Gastrocnemius medialis (tissue), 4 donors: ENCODE results near the gene CYB5B. TPM values are rescaled to one million over a fixed set of nuclear protein-coding genes. Genes with fewer than 3 reads are reported as not detected.
A peak's percentile ranks its signal among the peaks of the same experiment; 100 is the strongest.
"Not testable (repeated sequence)": the region's sequence is repeated elsewhere in the genome, so short reads cannot be mapped to it uniquely, and the experiment has no call there.

Experiments
- ATAC-seq, 2 donors: fragments of 150-250 bp; one replicate each; pipeline ENCODE4 v1.9.1; 2016
- DNase-seq, 2 donors: peaks; one replicate each; pipeline ENCODE4 v3.0.0-alpha.2; 2019
- H3K27ac ChIP-seq, 4 donors: fragments of 200-600 bp; sonication (generic); 1 replicate in 1 of 4; 2 replicates in 3 of 4; pipeline ENCODE4 v1.5.1; 2016 to 2018; ENCODE audit warnings: mild to moderate bottlenecking in 2 of 4, moderate library complexity in 1 of 4
- H3K27me3 ChIP-seq, 3 donors: fragments of 200-600 bp; sonication (generic) in 2 of 3; 1 replicate in 1 of 3; 2 replicates in 2 of 3; pipeline versions ENCODE4 v1.5.1 to v1.6.0; 2016 to 2019; ENCODE audit warnings: mild to moderate bottlenecking in 1 of 3, moderate library complexity in 1 of 3
- H3K36me3 ChIP-seq, 2 donors: fragments of 200-600 bp; sonication (generic) in 1 of 2; one replicate each; pipeline ENCODE4 v1.5.1; 2017 to 2018
- H3K4me1 ChIP-seq, 2 donors: fragments of 200-600 bp; sonication (generic) in 1 of 2; one replicate each; pipeline ENCODE4 v1.5.1; 2016 to 2017; ENCODE audit warnings: mild to moderate bottlenecking in 2 of 2
- H3K4me3 ChIP-seq, 4 donors: fragments of 200-600 bp; sonication (generic) in 3 of 4; 1 replicate in 1 of 4; 2 replicates in 3 of 4; pipeline ENCODE4 v1.5.1; 2016 to 2019; ENCODE audit warnings: mild to moderate bottlenecking in 2 of 4
- H3K9me3 ChIP-seq, 3 donors: fragments of 200-600 bp; sonication (generic) in 2 of 3; 1 replicate in 1 of 3; 2 replicates in 2 of 3; pipeline ENCODE4 v1.5.1; 2016 to 2019
- POLR2A ChIP-seq, 2 donors: fragments of 450-650 bp; IDR thresholded peaks; one replicate each; pipeline ENCODE4 v1.6.1; 2017; ENCODE audit warnings: antibody characterized with exemption in 2 of 2, mild to moderate bottlenecking in 2 of 2, moderate library complexity in 2 of 2
- in situ Hi-C, 4 donors: fragments of 200-750 bp; cut with MboI; loops; one replicate each; pipeline versions ENCODE4 v1.15.0 to v1.8.0; 2017; ENCODE audit warnings: low sequenced_read_pairs in 4 of 4
- intact Hi-C: fragments of 100-400 bp; cut with DNase I; formaldehyde crosslinking; loops from one replicate; pipeline ENCODE4 v1.15.1; 2023; ENCODE audit warnings: low total_unique reads
- total RNA-seq, 4 donors: library from RNA; depleted of rRNA; stranded (reverse); fragments of >200 nt; gene quantifications; one replicate each; pipeline versions ENCODE4 v1.1.0 to v1.2.3, GENCODE V29; 2016
- TF ChIP-seq, protein P1 (sequence below), 5 experiments: fragments of 450-650 bp in 3 of 5; fragments of 200-600 bp in 2 of 5; sonication (generic) in 2 of 5; IDR thresholded peaks in 4 of 5; conservative IDR thresholded peaks in 1 of 5; 1 replicate in 4 of 5; 2 replicates in 1 of 5; pipeline ENCODE4 v1.5.1; 2016 to 2019; ENCODE audit warnings: antibody characterized with exemption in 5 of 5, mild to moderate bottlenecking in 3 of 5, moderate library complexity in 3 of 5

The CYB5B gene
- total RNA-seq, 4 donors from 2014 or later, result 18.5 to 50.1 (median 26.3) TPM

- H3K36me3 ChIP-seq, result peaks cover 0 to 3% of the 10 kb centered on the region in 2 donors
- no peak overlapping the region for H3K4me3 ChIP-seq
- no peak for ATAC-seq
- peaks cover 0 to 6% of the 10 kb centered on the region in 2 donors for H3K4me1 ChIP-seq
- no peaks in the 10 kb centered on the region for H3K9me3 ChIP-seq
- no peak for TF ChIP-seq POLR2A (IDR thresholded peaks at IDR 0.05)
- TF ChIP-seq, protein P1, sequence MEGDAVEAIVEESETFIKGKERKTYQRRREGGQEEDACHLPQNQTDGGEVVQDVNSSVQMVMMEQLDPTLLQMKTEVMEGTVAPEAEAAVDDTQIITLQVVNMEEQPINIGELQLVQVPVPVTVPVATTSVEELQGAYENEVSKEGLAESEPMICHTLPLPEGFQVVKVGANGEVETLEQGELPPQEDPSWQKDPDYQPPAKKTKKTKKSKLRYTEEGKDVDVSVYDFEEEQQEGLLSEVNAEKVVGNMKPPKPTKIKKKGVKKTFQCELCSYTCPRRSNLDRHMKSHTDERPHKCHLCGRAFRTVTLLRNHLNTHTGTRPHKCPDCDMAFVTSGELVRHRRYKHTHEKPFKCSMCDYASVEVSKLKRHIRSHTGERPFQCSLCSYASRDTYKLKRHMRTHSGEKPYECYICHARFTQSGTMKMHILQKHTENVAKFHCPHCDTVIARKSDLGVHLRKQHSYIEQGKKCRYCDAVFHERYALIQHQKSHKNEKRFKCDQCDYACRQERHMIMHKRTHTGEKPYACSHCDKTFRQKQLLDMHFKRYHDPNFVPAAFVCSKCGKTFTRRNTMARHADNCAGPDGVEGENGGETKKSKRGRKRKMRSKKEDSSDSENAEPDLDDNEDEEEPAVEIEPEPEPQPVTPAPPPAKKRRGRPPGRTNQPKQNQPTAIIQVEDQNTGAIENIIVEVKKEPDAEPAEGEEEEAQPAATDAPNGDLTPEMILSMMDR (IDR thresholded peaks at IDR 0.05 in 4 of 5, conservative IDR thresholded peaks at IDR 0.05 in 1 of 5), result no peak
- intact Hi-C loops (no loop called here), in situ Hi-C loops (no loop called here)
- no peak overlapping the region for H3K27ac ChIP-seq
- DNase-seq, result no peak
- H3K27me3 ChIP-seq, result no peaks in the 10 kb centered on the region
Measured at GRCh38 chr16:69436896-69437295, 12.5 kb downstream of the CYB5B start.

- Histone ChIP-seq H3K27ac (no peak overlapping the region), H3K9me3 (no peaks in the 10 kb centered on the region), H3K36me3 (no peaks in the 10 kb centered on the region), H3K27me3 (no peaks in the 10 kb centered on the region), H3K4me1 (peaks cover 3 to 6% of the 10 kb centered on the region in 2 donors), H3K4me3 (no peak overlapping the region)
- ATAC-seq (no peak), DNase-seq (no peak)
- in situ Hi-C loops, result no loop called here
- intact Hi-C loops, result no loop called here
- TF ChIP-seq POLR2A (IDR thresholded peaks at IDR 0.05), result no peak
Measured at GRCh38 chr16:69438465-69438864, 14.0 kb downstream of the CYB5B start.

GRCh38 chr16:69440250-69440649 is 15.8 kb downstream of the CYB5B start:
- in situ Hi-C loops, result no loop called here
- peaks cover 13 to 19% of the 10 kb centered on the region in 2 donors for H3K4me1 ChIP-seq
- no peak for ATAC-seq

GRCh38 chr16:69441030-69441429 is 16.6 kb downstream of the CYB5B start:
- intact Hi-C loops, result not testable (repeated sequence)
- H3K4me1 ChIP-seq, result peaks cover 20 to 24% of the 10 kb centered on the region in 2 donors

More at GRCh38 chr16:69440250-69440649, 15.8 kb downstream of the CYB5B start:
- no peak for TF ChIP-seq POLR2A (IDR thresholded peaks at IDR 0.05)
- TF ChIP-seq, protein P1 (IDR thresholded peaks at IDR 0.05 in 4 of 5, conservative IDR thresholded peaks at IDR 0.05 in 1 of 5), result no peak
- Histone ChIP-seq H3K4me3 (no peak overlapping the region), H3K27ac (no peak overlapping the region), H3K27me3 (no peaks in the 10 kb centered on the region), H3K36me3 (no peaks in the 10 kb centered on the region), H3K9me3 (no peaks in the 10 kb centered on the region)
- intact Hi-C loops, result no loop called here
- DNase-seq, result no peak

GRCh38 chr16:69443927-69444631 is 19.7 kb downstream of the CYB5B start:
- H3K27ac ChIP-seq, result peak overlapping the region; percentile 70 to 81 (median 76)
- no peaks in the 10 kb centered on the region for H3K36me3 ChIP-seq
- intact Hi-C loops, result loop anchor here (2.0 kb wide), 1 partner anchor 19 kb away; the partner anchor contains the start of gene CYB5B
- no peaks in the 10 kb centered on the region for H3K27me3 ChIP-seq
- H3K4me3 ChIP-seq, result peak overlapping the region; percentile 35 to 44 (median 41)
- in situ Hi-C loops, result no loop called here
- H3K4me1 ChIP-seq, result peaks cover 33 to 39% of the 10 kb centered on the region in 2 donors
- ATAC-seq (peak; percentile 38 to 81), DNase-seq (no peak)
- no peaks in the 10 kb centered on the region for H3K9me3 ChIP-seq
- no peak for TF ChIP-seq POLR2A (IDR thresholded peaks at IDR 0.05)
- TF ChIP-seq, protein P1 (IDR thresholded peaks at IDR 0.05 in 4 of 5, conservative IDR thresholded peaks at IDR 0.05 in 1 of 5), result no peak

More at GRCh38 chr16:69441030-69441429, 16.6 kb downstream of the CYB5B start:
- H3K27me3 ChIP-seq, H3K9me3 ChIP-seq, ATAC-seq, in situ Hi-C loops, H3K4me3 ChIP-seq, H3K27ac ChIP-seq, H3K36me3 ChIP-seq, DNase-seq: not testable (repeated sequence)
